Measurements from ENCODE around the gene SH3BP2.

SH3BP2 gene

GRCh38 chr4:2858451-2859217 lies 65.7 kb downstream of the SH3BP2 start:
- Mint-ChIP-seq H3K4me3 (no peak overlapping the region), H3K27ac (peak overlapping the region; percentile 76)

GRCh38 chr4:2859514-2859913 lies 66.6 kb downstream of the SH3BP2 start:
- peaks cover 91% of the 10 kb centered on the region for H3K4me1 Mint-ChIP-seq
- no peaks in the 10 kb centered on the region for H3K9me3 Mint-ChIP-seq
- H3K27ac Mint-ChIP-seq, result peak overlapping the region; percentile 30
- no peak overlapping the region for H3K4me3 Mint-ChIP-seq
- no peaks in the 10 kb centered on the region for H3K36me3 Mint-ChIP-seq
- no peaks in the 10 kb centered on the region for H3K27me3 Mint-ChIP-seq

More at GRCh38 chr4:2858451-2859217, 65.7 kb downstream of the SH3BP2 start:
- Mint-ChIP-seq H3K4me1 (peaks cover 93% of the 10 kb centered on the region), H3K36me3 (peaks cover 1% of the 10 kb centered on the region), H3K9me3 (no peaks in the 10 kb centered on the region), H3K27me3 (no peaks in the 10 kb centered on the region)

GRCh38 chr4:2860391-2861348 lies 67.8 kb downstream of the SH3BP2 start:
- Mint-ChIP-seq H3K27me3 (no peaks in the 10 kb centered on the region), H3K4me1 (peaks cover 91% of the 10 kb centered on the region), H3K36me3 (no peaks in the 10 kb centered on the region), H3K4me3 (peak overlapping the region; percentile 8), H3K27ac (peak overlapping the region; percentile 60), H3K9me3 (no peaks in the 10 kb centered on the region)

DNA sequence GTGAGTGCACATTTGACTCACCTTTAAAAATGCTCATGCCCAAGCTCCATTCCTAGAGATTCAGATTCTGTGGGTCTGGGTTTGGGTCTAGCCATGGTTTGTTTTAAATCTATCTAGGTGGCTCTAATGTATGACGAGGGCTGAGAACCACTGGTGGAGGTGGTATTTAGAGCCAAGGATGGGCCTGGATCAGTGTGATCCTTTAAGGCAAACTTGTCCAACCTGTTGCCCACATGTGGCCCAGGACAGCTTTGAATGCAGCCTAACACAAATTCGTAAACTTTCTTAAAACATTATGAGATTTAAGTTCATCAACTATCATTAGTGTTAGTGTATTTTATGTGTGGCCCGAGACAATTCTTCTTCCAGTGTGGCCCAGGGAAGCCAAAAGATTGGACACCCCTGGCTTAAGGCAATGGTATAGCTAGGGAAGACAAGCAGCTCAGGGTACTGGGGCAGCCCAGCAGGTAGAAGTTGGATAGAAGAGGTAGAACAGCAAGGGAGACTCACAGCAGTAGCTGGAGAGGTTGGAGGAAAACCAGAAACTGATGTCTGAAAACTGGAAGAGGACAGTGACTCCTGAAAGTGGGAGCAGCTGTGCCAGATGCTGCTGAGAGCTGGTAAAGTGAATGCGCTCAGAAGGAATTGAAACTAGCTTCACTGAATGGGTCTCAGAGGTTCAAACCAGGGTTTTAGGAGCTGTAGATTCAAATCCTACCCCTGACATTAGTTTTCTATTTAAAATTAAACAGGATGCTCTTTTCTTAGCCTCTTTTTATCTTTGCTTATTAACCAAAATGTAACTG lies 68.9 kb downstream of the SH3BP2 start:
- H3K9me3 Mint-ChIP-seq, result no peaks in the 10 kb centered on the region
- no peak overlapping the region for H3K4me3 Mint-ChIP-seq
- H3K27ac Mint-ChIP-seq, result peak overlapping the region; percentile 35
- H3K4me1 Mint-ChIP-seq, result peaks cover 93% of the 10 kb centered on the region
- no peaks in the 10 kb centered on the region for H3K36me3 Mint-ChIP-seq
- no peaks in the 10 kb centered on the region for H3K27me3 Mint-ChIP-seq

- H3K4me3 Mint-ChIP-seq, result peak overlapping the region; percentile 37
- peaks cover 94% of the 10 kb centered on the region for H3K4me1 Mint-ChIP-seq
- no peak overlapping the region for H3K27ac Mint-ChIP-seq
- H3K27me3 Mint-ChIP-seq, result no peaks in the 10 kb centered on the region
- H3K36me3 Mint-ChIP-seq, result peaks cover 2% of the 10 kb centered on the region
- no peaks in the 10 kb centered on the region for H3K9me3 Mint-ChIP-seq
Measured at GRCh38 chr4:2862528-2862927, 69.6 kb downstream of the SH3BP2 start.

- Mint-ChIP-seq H3K4me3 (no peak overlapping the region), H3K27ac (no peak overlapping the region), H3K27me3 (no peaks in the 10 kb centered on the region), H3K9me3 (no peaks in the 10 kb centered on the region), H3K36me3 (peaks cover 2% of the 10 kb centered on the region), H3K4me1 (peaks cover 93% of the 10 kb centered on the region)
Measured at GRCh38 chr4:2863649-2864048, 70.8 kb downstream of the SH3BP2 start.

GRCh38 chr4:2865196-2865780 lies 72.4 kb downstream of the SH3BP2 start:
- Mint-ChIP-seq H3K4me3 (no peak overlapping the region), H3K27me3 (no peaks in the 10 kb centered on the region), H3K27ac (no peak overlapping the region), H3K36me3 (peaks cover 2% of the 10 kb centered on the region), H3K9me3 (no peaks in the 10 kb centered on the region), H3K4me1 (peaks cover 93% of the 10 kb centered on the region)

DNA sequence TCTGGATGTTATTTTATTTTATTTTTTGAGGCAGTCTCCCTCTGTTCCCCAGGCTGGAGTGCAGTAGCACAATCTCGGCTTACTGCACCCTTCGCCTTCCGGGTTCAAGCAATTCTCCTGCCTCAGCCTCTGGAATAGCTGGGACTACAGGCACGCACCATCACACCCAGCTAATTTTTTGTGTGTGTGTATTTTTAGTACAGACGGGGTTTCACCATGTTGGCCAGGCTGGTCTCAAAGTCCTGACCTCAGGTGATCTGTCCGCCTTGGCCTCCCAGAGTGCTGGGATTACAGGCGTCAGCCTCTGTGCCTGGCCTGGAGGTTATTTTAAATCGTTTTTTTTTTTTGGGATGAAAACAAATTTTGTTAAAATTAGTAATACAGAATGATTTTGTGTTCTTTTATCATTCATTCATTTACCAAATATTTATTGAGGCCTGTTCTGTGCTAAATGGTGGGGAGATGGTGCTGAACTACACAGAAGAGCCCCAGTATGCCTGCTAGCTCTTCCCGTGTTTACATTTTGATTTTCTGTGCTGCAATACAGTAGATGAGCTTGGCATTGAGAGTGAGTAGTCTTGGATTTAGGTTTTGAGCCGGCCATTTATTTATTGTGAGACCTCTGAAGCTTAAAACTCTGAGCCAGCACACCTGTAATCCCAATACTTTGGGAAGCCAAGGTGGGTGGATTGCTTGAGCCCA lies 73.4 kb downstream of the SH3BP2 start:
- Mint-ChIP-seq H3K4me3 (no peak overlapping the region), H3K27me3 (no peaks in the 10 kb centered on the region), H3K27ac (no peak overlapping the region), H3K36me3 (peaks cover 2% of the 10 kb centered on the region), H3K9me3 (no peaks in the 10 kb centered on the region), H3K4me1 (peaks cover 91% of the 10 kb centered on the region)

DNA sequence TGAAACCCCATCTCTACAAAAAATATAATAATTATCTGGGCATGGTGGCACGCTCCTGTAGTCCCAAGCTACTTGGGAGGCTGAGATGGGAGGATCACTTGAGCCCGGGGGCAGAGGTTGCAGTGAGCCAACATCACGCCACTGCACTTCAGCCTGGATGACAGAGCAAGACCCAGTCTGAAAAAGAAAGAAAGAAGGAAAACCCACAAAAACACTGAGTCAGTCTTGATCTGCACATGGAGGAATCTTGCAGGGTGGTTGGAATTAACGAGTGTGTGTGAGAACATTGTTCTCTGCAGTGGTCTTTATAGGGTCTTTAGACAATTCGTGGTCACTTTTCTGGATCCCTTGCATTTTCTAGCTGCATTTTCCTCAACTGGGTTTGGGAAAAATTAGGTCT lies 74.0 kb downstream of the SH3BP2 start:
- Mint-ChIP-seq H3K27ac (no peak overlapping the region), H3K4me3 (no peak overlapping the region), H3K36me3 (peaks cover 5% of the 10 kb centered on the region), H3K27me3 (no peaks in the 10 kb centered on the region), H3K9me3 (no peaks in the 10 kb centered on the region), H3K4me1 (peaks cover 91% of the 10 kb centered on the region)

GRCh38 chr4:2867758-2868491 lies 75.0 kb downstream of the SH3BP2 start:
- peaks cover 89% of the 10 kb centered on the region for H3K4me1 Mint-ChIP-seq
- no peaks in the 10 kb centered on the region for H3K27me3 Mint-ChIP-seq
- peaks cover 5% of the 10 kb centered on the region for H3K36me3 Mint-ChIP-seq
- peak overlapping the region; percentile 52 for H3K27ac Mint-ChIP-seq
- H3K9me3 Mint-ChIP-seq, result no peaks in the 10 kb centered on the region
- no peak overlapping the region for H3K4me3 Mint-ChIP-seq

- Mint-ChIP-seq H3K27ac (peak overlapping the region; percentile 7), H3K4me3 (no peak overlapping the region), H3K9me3 (no peaks in the 10 kb centered on the region), H3K36me3 (peaks cover 5% of the 10 kb centered on the region), H3K27me3 (no peaks in the 10 kb centered on the region), H3K4me1 (peaks cover 87% of the 10 kb centered on the region)
Measured at GRCh38 chr4:2868877-2869487, 76.1 kb downstream of the SH3BP2 start.

- H3K27ac Mint-ChIP-seq, result no peak overlapping the region
Measured at GRCh38 chr4:2869659-2870058, 76.8 kb downstream of the SH3BP2 start.

DNA sequence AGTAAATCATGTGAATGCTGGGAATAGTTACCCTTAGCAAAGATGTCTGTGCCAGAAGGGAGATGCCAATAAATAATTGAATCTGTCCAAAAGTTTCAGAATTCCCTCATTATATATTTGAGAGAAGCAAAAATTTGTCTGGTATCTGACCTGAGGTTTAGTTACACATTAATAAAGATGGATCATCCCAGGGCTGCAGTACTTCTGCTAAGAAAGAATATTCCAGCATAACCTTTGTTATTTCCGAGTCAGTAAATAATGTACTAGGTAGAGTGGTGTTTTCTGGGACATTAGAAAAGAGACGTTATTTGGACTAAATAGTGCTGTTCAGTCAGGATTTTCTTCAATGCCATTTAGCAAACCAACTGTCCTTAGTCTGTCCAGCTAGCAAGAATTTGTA lies 77.2 kb downstream of the SH3BP2 start:
- Mint-ChIP-seq H3K9me3 (no peaks in the 10 kb centered on the region), H3K27me3 (no peaks in the 10 kb centered on the region), H3K4me3 (no peak overlapping the region), H3K27ac (peak overlapping the region; percentile 35), H3K36me3 (peaks cover 5% of the 10 kb centered on the region), H3K4me1 (peaks cover 84% of the 10 kb centered on the region)

More at GRCh38 chr4:2869659-2870058, 76.8 kb downstream of the SH3BP2 start:
- no peaks in the 10 kb centered on the region for H3K27me3 Mint-ChIP-seq
- H3K4me3 Mint-ChIP-seq, result no peak overlapping the region
- peaks cover 5% of the 10 kb centered on the region for H3K36me3 Mint-ChIP-seq
- H3K4me1 Mint-ChIP-seq, result peaks cover 87% of the 10 kb centered on the region
- H3K9me3 Mint-ChIP-seq, result no peaks in the 10 kb centered on the region

GRCh38 chr4:2871466-2871865 lies 78.6 kb downstream of the SH3BP2 start:
- peaks cover 7% of the 10 kb centered on the region for H3K36me3 Mint-ChIP-seq
- peak overlapping the region; percentile 35 for H3K4me3 Mint-ChIP-seq
- H3K9me3 Mint-ChIP-seq, result no peaks in the 10 kb centered on the region
- H3K27me3 Mint-ChIP-seq, result no peaks in the 10 kb centered on the region
- H3K27ac Mint-ChIP-seq, result peak overlapping the region; percentile 74
- peaks cover 84% of the 10 kb centered on the region for H3K4me1 Mint-ChIP-seq

All from activated naive CD4-positive, alpha-beta T cell treated with anti-CD3 and anti-CD28 coated beads, Interleukin-2, amount 50 U/mL, for 24 hours (primary cell).